NT2/D1 (cell line): Measurements from ENCODE around the gene STXBP2.

Experiments used
- SUZ12 ChIP-seq: IDR thresholded peaks from 2 replicates; pipeline ENCODE4 v1.6.1; 2011; ENCODE audit not compliant: insufficient read length, insufficient read depth; ENCODE audit errors: extremely low read depth
- YY1 ChIP-seq: IDR thresholded peaks from 2 replicates; pipeline ENCODE4 v1.6.1; 2011; ENCODE audit not compliant: insufficient read length, insufficient read depth
- ZNF274 ChIP-seq: IDR thresholded peaks from 2 replicates; pipeline ENCODE4 v1.6.1; 2011; ENCODE audit warnings: mild to moderate bottlenecking, low read depth, low read length

DNA sequence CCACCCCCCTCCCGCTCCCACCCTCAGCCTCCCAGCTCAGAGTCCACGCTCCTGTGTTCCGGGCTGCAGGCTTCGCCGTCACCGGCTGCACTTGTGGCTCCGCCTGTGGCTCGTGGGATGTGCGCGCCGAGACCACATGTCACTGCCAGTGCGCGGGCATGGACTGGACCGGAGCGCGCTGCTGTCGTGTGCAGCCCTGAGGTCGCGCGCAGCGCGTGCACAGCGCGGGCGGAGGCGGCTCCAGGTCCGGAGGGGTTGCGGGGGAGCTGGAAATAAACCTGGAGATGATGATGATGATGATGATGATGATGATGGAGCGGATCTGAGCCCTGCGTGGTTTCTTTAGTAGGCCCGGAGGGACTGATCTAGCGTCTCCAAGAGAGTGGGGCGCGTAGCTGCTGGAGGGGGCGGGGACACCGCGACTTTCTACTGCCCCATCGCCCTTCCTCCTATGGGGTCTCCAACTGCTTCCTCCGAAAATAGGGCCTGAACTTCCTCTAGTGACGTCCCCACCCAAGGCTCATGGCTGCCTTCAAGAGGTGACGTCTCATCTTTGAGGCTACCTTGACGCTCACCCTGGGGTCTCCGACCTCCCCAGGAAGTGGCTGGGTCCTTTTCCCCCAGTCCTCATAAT lies 33.4 kb downstream of the STXBP2 start:
- no peak for TF ChIP-seq ZNF274
- TF ChIP-seq SUZ12: no peak
- no peak for TF ChIP-seq YY1
